Measurements from ENCODE around the gene TFF3.

Gene TFF3

DNA sequence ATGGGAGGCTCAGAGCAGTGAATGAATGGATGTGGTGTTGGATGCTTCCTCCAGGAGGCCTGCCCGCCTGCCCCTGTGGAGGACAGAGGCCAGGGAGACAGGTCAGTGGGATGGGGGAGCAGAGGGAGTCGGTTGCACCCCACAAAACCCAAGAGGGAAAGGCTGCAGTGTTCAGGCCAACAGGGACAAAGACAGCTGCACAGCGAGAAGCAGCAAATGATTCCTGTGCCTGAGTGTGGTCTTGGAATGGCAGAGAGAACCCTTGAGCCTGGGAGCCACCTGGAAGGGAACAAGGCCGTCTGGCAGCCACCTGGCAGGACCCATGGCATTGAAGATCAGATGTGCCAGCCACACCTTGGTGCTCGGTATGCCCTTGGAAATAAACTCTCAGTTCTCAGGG lies 8.1 kb downstream of the TFF3 start:
- TF ChIP-seq, protein P1, sequence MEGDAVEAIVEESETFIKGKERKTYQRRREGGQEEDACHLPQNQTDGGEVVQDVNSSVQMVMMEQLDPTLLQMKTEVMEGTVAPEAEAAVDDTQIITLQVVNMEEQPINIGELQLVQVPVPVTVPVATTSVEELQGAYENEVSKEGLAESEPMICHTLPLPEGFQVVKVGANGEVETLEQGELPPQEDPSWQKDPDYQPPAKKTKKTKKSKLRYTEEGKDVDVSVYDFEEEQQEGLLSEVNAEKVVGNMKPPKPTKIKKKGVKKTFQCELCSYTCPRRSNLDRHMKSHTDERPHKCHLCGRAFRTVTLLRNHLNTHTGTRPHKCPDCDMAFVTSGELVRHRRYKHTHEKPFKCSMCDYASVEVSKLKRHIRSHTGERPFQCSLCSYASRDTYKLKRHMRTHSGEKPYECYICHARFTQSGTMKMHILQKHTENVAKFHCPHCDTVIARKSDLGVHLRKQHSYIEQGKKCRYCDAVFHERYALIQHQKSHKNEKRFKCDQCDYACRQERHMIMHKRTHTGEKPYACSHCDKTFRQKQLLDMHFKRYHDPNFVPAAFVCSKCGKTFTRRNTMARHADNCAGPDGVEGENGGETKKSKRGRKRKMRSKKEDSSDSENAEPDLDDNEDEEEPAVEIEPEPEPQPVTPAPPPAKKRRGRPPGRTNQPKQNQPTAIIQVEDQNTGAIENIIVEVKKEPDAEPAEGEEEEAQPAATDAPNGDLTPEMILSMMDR (IDR thresholded peaks at IDR 0.05; ENCODE audit: low read depth, low read length) = no peak
- no peak overlapping the region for H3K4me3 ChIP-seq (ENCODE audit: low read depth, low read length)

DNA sequence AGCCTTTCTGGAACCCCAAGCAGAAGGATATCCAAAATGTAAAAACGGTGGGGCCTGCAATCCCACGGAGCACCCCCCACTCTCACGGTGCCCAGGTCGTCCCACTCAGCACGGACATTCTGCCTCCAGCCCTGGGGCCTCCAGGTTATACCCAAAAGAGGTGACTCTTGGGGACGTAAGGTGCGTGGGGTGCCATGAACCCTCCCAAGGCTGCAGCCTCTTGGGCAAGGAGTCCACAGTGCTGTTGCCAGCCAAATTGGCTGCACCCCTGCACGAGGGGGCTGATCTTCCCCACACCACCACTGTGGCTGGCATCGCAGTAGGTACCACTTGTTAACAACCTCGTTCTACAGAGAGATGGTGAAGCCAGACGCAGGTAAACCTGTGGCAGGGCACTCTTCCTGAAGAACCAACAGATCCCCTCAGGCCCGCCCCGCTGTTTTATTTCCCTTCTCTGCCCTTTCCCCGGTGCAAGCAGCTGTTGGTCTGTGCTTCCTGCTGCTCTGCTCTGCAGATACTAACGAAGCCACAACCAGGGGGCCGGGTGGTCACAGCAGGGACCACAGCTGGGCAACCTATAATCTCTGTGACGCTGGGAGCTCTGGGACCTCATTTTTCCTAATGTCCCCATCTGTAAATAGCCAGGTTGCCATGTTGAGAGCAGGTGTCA lies 8.7 kb downstream of the TFF3 start:
- TF ChIP-seq, protein P1 (IDR thresholded peaks at IDR 0.05; ENCODE audit: low read depth, low read length) = no peak
- H3K4me3 ChIP-seq (ENCODE audit: low read depth, low read length) = no peak overlapping the region

DNA sequence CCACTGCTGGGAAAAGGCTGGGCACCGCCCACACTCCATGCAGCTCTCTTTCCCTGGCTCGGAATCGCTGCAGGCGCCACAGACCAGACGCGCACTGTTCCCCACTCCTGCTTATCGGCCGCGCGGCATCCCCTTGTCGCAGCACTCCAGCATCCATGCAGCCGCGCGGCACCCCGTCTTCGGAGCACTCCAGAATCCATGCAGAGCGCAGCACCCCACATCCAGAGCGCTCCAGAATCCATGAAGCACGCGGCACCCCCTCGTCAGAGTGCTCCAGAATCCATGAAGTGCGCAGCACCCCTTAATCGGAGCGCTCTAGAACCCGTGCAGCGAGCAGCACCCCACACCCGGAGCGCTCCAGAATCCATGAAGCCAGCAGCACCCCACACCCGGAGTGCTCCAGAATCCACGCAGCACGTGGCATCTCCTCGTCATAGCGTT lies 9.5 kb downstream of the TFF3 start:
- H3K4me3 ChIP-seq (ENCODE audit: low read depth, low read length) = no peak overlapping the region
- TF ChIP-seq, protein P1 (IDR thresholded peaks at IDR 0.05; ENCODE audit: low read depth, low read length) = no peak

DNA sequence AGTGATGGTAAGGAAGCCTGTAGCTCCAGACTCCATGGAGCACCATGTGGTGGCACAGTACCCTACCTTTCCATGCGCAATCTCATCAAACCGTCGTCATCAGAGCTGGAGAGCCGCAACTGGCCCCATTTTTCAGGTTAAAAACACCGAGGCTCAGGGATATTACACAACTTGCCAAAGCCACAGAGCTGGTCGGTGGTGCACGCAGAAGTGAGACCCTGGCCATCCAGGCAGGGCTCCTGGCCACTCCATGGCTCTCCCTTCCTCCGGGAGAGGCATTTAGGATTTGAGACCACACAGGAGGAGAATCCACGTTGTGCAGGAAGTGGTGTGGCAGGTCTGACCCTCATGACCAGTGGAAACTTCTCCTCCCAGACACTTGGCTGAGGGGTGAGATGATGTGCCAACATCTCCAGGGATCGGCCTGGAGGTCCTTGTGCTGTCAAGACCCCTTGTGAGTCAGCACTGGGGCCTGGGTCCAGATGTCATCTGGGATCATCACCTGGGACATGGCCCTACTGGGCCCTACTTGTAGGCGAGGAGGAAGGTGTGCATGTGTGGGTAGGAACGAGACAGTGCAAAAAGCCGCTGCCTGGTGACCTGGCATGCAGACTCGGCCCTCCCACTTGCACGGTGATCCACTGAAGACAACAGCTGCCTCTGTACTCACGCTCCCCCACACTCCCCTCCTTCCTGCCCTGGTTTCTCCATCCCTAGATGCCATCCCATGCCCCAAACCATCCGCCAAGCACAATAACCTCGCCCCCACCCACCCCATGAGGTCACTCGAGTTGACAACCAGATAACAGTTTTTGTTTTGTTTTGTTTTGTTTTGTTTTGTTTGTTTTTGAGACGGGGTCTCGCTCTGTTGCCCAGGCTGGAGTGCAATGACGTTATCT lies 10.4 kb downstream of the TFF3 start:
- TF ChIP-seq, protein P1 (IDR thresholded peaks at IDR 0.05; ENCODE audit: low read depth, low read length) = no peak
- H3K4me3 ChIP-seq (ENCODE audit: low read depth, low read length) = no peak overlapping the region

DNA sequence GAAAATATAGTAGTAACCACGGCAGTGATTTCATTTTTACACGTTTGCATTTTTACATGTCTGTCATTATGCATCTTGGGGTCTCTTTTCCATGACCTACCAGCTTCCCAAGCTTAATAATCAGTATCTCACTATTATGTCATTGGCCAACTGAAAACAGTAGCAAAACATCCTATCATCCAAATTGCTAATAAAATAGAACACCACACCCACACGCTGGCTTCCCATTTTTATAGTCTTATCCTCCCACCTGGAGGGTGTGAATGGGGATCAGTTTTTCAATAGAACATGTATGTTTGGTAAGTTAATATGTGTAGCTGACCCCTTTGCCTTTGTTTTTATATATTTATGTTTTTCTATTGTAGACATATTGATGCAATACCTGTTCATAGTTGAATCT lies 11.8 kb downstream of the TFF3 start:
- no peak overlapping the region for H3K4me3 ChIP-seq (ENCODE audit: low read depth, low read length)
- TF ChIP-seq, protein P1 (IDR thresholded peaks at IDR 0.05; ENCODE audit: low read depth, low read length) = no peak

DNA sequence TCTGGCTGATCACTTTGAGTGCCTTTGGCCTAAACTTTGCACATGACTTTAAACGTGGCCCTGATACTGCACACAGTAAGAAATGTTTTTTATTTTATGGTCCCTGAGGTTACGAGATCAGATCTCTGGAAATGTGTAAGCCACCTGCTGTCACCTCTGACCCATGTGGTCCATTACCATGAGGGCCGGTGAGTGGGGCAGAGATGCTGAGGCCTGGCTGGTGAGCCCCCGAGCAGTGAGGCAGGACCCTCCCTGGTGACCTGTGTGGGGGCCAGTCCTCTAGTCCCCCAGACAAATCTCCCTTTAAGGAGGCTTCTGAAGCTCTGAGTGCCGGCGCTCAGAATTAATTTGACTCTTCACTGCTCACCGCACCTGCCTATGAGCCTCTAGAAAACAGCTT lies 12.4 kb downstream of the TFF3 start:
- no peak overlapping the region for H3K4me3 ChIP-seq (ENCODE audit: low read depth, low read length)
- TF ChIP-seq, protein P1 (IDR thresholded peaks at IDR 0.05; ENCODE audit: low read depth, low read length) = no peak

DNA sequence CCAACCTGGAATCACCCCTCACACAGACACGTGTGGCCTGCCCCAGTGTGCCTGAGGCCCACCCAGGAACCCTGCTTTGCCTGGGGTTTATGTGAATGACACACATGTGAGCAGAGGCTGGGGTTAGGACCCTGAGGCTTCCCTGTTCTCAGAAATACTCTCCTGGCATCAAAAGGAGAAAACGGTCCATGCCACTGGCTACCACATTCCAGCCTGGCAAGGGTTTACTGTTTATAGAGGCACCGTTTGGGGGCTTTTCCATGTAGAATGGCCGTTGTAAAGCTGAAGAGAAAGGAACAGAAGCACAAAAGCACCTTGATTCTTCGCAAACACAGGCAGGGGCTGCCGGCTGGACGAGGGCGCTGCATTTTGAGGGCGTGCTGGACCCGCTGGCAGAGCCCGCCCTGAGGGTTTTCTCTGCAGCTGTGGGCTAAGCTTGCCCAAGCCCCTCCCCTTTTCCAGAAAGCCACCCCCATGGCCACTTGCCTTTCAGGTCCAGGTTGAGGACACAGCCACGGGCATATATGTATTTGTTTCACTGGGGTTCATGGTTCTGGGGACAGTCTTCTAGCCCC lies 13.0 kb downstream of the TFF3 start:
- no peak overlapping the region for H3K4me3 ChIP-seq (ENCODE audit: low read depth, low read length)
- TF ChIP-seq, protein P1 (IDR thresholded peaks at IDR 0.05; ENCODE audit: low read depth, low read length) = no peak
